ENCODE measurements around the gene CAMK1.

- TF ChIP-seq CEBPZ (IDR thresholded peaks at IDR 0.05; ENCODE audit: borderline replicate concordance, low read depth, low read length): no peak
- TF ChIP-seq, protein P1, sequence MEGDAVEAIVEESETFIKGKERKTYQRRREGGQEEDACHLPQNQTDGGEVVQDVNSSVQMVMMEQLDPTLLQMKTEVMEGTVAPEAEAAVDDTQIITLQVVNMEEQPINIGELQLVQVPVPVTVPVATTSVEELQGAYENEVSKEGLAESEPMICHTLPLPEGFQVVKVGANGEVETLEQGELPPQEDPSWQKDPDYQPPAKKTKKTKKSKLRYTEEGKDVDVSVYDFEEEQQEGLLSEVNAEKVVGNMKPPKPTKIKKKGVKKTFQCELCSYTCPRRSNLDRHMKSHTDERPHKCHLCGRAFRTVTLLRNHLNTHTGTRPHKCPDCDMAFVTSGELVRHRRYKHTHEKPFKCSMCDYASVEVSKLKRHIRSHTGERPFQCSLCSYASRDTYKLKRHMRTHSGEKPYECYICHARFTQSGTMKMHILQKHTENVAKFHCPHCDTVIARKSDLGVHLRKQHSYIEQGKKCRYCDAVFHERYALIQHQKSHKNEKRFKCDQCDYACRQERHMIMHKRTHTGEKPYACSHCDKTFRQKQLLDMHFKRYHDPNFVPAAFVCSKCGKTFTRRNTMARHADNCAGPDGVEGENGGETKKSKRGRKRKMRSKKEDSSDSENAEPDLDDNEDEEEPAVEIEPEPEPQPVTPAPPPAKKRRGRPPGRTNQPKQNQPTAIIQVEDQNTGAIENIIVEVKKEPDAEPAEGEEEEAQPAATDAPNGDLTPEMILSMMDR (IDR thresholded peaks at IDR 0.05 in 2 of 3, conservative IDR thresholded peaks at IDR 0.05 in 1 of 3; ENCODE audit: insufficient read depth in 2 of 3, low read depth in 1 of 3, low read length in 3 of 3): peak in 1 of 3 experiments; percentile 18; a peak in 1 of 6 replicates
- TF ChIP-seq POLR3A (IDR thresholded peaks at IDR 0.05; ENCODE audit: borderline replicate concordance, extremely low read depth, insufficient read depth, insufficient read length): no peak
- no peak for TF ChIP-seq TAF7 (tag; IDR thresholded peaks at IDR 0.05)
Measured at GRCh38 chr3:9792405-9793160, 22.8 kb upstream of the CAMK1 start, which contains the start of the genes ARPC4 and TADA3.
